ENCODE results near the gene CD44.

CD44 gene

DNA sequence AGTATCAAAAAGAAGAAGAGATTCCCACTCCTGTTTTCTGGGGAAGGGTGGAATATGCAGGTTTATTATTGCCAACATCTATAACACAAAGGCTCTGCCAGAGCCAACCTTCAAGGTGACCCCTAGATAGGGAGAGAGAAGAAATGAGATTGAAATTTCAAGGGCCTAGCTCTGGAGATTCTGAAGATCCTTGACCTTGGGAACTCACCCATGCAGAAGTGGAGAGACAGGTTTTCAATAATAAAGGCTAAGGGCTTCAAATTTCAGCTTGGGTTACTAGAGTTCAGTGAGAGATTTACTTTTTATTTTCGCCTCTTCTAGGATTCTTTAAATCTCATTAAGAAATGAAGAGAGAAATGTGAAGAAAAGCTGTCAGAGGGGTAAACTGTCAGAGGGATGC lies 98.4 kb downstream of the CD44 start:
- no peaks in the 10 kb centered on the region for H3K27me3 ChIP-seq (ENCODE audit: insufficient read depth, low read depth, severe bottlenecking)
- TF ChIP-seq, protein P1, sequence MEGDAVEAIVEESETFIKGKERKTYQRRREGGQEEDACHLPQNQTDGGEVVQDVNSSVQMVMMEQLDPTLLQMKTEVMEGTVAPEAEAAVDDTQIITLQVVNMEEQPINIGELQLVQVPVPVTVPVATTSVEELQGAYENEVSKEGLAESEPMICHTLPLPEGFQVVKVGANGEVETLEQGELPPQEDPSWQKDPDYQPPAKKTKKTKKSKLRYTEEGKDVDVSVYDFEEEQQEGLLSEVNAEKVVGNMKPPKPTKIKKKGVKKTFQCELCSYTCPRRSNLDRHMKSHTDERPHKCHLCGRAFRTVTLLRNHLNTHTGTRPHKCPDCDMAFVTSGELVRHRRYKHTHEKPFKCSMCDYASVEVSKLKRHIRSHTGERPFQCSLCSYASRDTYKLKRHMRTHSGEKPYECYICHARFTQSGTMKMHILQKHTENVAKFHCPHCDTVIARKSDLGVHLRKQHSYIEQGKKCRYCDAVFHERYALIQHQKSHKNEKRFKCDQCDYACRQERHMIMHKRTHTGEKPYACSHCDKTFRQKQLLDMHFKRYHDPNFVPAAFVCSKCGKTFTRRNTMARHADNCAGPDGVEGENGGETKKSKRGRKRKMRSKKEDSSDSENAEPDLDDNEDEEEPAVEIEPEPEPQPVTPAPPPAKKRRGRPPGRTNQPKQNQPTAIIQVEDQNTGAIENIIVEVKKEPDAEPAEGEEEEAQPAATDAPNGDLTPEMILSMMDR (IDR thresholded peaks at IDR 0.05; ENCODE audit: low read depth, low read length): no peak
- no peak overlapping the region for H3K4me3 ChIP-seq (ENCODE audit: low read depth, low read length)
- no peak overlapping the region for H3K27ac ChIP-seq
- peaks cover 2% of the 10 kb centered on the region for H3K9me3 ChIP-seq (ENCODE audit: severe bottlenecking)
- no peak for DNase-seq
- H3K36me3 ChIP-seq: no peaks in the 10 kb centered on the region

DNA sequence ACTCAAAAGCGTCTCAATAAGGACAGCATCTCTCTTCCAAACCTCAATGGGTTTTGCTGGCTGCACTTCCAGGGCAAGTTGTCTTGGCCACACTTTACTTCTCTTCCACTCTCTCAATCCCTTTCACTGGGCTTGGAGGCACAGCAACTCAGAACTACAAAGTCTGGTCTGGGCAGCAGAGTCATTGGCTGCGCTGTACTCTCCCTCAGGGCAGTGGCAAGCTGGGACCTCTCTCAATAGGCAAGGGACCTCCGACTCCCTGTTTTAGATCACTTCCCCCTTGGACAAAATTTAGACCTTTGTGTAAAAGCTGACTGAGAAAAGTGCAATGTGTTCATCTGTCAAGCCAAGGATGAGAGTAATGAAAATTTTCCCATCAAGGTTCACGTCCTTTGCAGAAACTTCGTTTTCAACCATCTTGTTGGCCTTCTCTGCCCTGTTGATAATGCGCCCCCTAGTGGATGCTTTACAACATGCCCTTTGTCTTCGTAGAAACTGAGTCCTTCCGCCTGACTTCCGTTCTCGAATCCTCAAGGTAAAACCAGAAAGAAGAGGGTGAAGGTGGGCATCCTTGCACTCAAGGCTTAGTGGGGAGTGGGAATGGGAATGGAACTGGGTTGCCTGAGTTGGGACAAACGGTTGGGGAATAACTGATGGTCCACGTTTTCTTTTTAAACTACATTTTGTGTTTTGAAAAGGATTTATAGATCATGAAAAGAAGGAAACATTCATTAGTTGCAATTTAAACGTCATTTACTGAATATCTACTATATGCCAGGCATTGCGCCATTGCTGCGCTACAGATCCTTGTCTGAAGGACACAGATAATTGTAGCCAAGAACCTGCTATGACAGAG lies 99.1 kb downstream of the CD44 start:
- no peak overlapping the region for H3K27ac ChIP-seq
- no peak overlapping the region for H3K4me3 ChIP-seq (ENCODE audit: low read depth, low read length)
- peaks cover 2% of the 10 kb centered on the region for H3K9me3 ChIP-seq (ENCODE audit: severe bottlenecking)
- H3K27me3 ChIP-seq (ENCODE audit: insufficient read depth, low read depth, severe bottlenecking): no peaks in the 10 kb centered on the region
- TF ChIP-seq, protein P1 (IDR thresholded peaks at IDR 0.05; ENCODE audit: low read depth, low read length): peak; percentile 76
- peak; percentile 67 for DNase-seq
- H3K36me3 ChIP-seq: no peaks in the 10 kb centered on the region

DNA sequence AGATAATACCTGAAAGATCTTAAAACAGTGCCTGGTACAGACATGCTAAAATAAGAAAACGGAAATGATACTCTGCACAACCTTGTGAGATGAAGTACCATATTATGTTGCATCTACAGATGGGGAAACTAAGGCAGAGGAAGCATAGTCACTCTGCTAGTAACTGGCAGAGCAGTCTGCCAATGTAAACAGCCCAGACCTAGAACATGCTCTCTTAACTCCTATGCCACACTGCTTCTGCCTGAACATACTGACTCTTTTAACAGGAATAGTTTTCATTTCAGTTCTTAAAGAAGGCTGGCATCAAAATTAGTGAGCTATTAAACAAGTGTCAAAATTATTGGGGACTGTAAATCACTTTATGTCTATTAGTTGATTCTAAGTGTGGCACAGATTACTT lies 99.9 kb downstream of the CD44 start:
- no peaks in the 10 kb centered on the region for H3K9me3 ChIP-seq (ENCODE audit: severe bottlenecking)
- TF ChIP-seq, protein P1 (IDR thresholded peaks at IDR 0.05; ENCODE audit: low read depth, low read length): no peak
- no peak overlapping the region for H3K27ac ChIP-seq
- H3K36me3 ChIP-seq: no peaks in the 10 kb centered on the region
- H3K27me3 ChIP-seq (ENCODE audit: insufficient read depth, low read depth, severe bottlenecking): no peaks in the 10 kb centered on the region
- no peak for DNase-seq
- no peak overlapping the region for H3K4me3 ChIP-seq (ENCODE audit: low read depth, low read length)

DNA sequence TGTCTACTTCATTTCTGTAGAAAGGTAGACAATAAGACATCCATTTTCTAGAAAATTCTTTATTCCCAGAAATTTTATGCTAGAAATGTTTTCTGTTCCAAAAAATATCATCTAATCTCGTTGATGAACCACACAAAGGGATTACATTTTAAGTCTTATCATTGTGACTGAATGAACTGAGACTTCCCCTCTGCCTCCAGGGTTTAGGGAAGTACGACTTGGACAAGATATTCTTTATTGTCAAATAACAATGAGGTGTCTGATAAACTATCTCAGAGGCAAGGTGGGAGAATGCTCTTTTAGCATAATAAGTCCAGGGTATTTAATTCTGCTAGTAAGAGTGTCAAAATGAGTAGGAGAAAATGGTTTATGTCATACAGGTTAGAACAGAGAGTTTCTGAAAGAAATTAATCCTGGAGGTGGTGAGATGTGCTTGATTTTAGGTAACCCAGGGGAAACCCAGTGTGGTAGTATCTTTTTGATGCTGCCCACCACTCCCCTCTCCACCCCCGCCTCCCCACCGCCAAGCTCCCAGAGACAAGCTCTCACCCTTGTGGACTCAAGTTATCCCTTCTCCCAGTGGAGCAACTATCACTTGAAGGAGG lies 100.6 kb downstream of the CD44 start:
- Histone ChIP-seq H3K27ac (no peak overlapping the region), H3K9me3 (ENCODE audit: severe bottlenecking) (no peaks in the 10 kb centered on the region), H3K4me3 (ENCODE audit: low read depth, low read length) (no peak overlapping the region), H3K36me3 (no peaks in the 10 kb centered on the region), H3K27me3 (ENCODE audit: insufficient read depth, low read depth, severe bottlenecking) (no peaks in the 10 kb centered on the region)
- DNase-seq: no peak
- TF ChIP-seq, protein P1 (IDR thresholded peaks at IDR 0.05; ENCODE audit: low read depth, low read length): no peak

DNA sequence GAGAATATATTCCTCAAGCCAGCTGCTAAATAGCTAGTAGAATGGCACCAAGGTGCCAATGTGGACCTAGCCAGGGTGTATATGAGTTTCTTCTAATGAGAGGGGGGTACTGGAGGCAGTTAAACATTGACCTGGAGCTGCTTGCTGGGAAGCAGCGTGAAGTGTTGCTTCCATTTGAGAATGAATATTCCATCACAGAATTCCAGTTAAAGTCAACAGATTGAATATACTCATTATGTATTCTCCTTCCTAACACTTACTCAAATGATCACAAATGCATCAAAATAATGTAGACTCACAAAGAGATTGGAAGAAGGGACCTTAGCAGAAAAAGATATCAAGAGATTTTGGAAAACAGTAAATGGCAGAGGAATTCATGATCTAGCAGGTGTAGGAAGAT lies 102.1 kb downstream of the CD44 start:
- TF ChIP-seq, protein P1 (IDR thresholded peaks at IDR 0.05; ENCODE audit: low read depth, low read length): no peak
- H3K4me3 ChIP-seq (ENCODE audit: low read depth, low read length): no peak overlapping the region
- no peaks in the 10 kb centered on the region for H3K36me3 ChIP-seq
- no peak overlapping the region for H3K27ac ChIP-seq
- no peaks in the 10 kb centered on the region for H3K9me3 ChIP-seq (ENCODE audit: severe bottlenecking)
- no peaks in the 10 kb centered on the region for H3K27me3 ChIP-seq (ENCODE audit: insufficient read depth, low read depth, severe bottlenecking)
- no peak for DNase-seq
